DND-41 (cell line): Measurements from ENCODE around the gene CYB5B.
A peak's percentile ranks its signal among the peaks of the same experiment; 100 is the strongest.

Experiments
- ATAC-seq: fragments of 200-7000 bp; cut with Tn5 transposase; 3 replicates; pipeline ENCODE4 v1.9.1; 2021; ENCODE audit warnings: low read depth; ENCODE audit not compliant: insufficient read depth
- DNase-seq: peaks from one replicate; pipeline ENCODE4 v3.0.0-alpha.2; 2020
- H2AFZ ChIP-seq: 2 replicates; pipeline ENCODE4 v1.6.0; 2012; ENCODE audit warnings: low read depth, low read length
- H3K27ac ChIP-seq: 2 replicates; pipeline ENCODE4 v1.5.1; 2012; ENCODE audit warnings: low read length, inconsistent platforms
- H3K27me3 ChIP-seq: fragments of 200-600 bp; sonication (generic); 2 replicates; pipeline ENCODE4 v1.6.0; 2012; ENCODE audit warnings: low read length, mild to moderate bottlenecking, inconsistent platforms; ENCODE audit not compliant: insufficient read depth, poor library complexity
- H3K36me3 ChIP-seq: 2 replicates; pipeline ENCODE4 v1.5.1; 2012; ENCODE audit warnings: low read length, inconsistent platforms; ENCODE audit not compliant: insufficient read depth
- H3K4me1 ChIP-seq: 2 replicates; pipeline ENCODE4 v1.5.1; 2012; ENCODE audit warnings: mild to moderate bottlenecking, low read length; ENCODE audit not compliant: insufficient read depth
- H3K4me2 ChIP-seq: 2 replicates; pipeline ENCODE4 v1.6.0; 2012; ENCODE audit warnings: mild to moderate bottlenecking, moderate library complexity, low read length, inconsistent platforms; ENCODE audit not compliant: insufficient read depth
- H3K4me3 ChIP-seq, 2 experiments: fragments of 200-600 bp in 1 of 2; shearing (Covaris generic) in 1 of 2; 2 replicates each; pipeline ENCODE4 v1.5.1; 2012 to 2016; ENCODE audit warnings: inconsistent platforms in 2 of 2, low read length in 2 of 2, mild to moderate bottlenecking in 2 of 2, low read depth in 1 of 2, moderate library complexity in 1 of 2
- H3K79me2 ChIP-seq: 2 replicates; pipeline ENCODE4 v1.6.0; 2012; ENCODE audit warnings: low read length, inconsistent platforms; ENCODE audit not compliant: insufficient read depth
- H3K9ac ChIP-seq: 2 replicates; pipeline ENCODE4 v1.6.0; 2012; ENCODE audit warnings: low read depth, mild to moderate bottlenecking, inconsistent platforms, low read length, moderate library complexity
- H3K9me3 ChIP-seq: 2 replicates; pipeline ENCODE4 v1.5.1; 2012; ENCODE audit warnings: low read length, moderate library complexity, mild to moderate bottlenecking, inconsistent platforms; ENCODE audit not compliant: insufficient read depth, severe bottlenecking
- H4K20me1 ChIP-seq: 2 replicates; pipeline ENCODE4 v1.6.0; 2012; ENCODE audit warnings: low read length; ENCODE audit not compliant: insufficient read depth
- CTCF ChIP-seq: IDR thresholded peaks from 2 replicates; pipeline ENCODE4 v1.5.1; 2012; ENCODE audit warnings: borderline replicate concordance, low read length, moderate library complexity, mild to moderate bottlenecking; ENCODE audit not compliant: poor library complexity, severe bottlenecking; ENCODE audit errors: extremely low read depth
- EZH2 ChIP-seq: IDR thresholded peaks from 3 replicates; pipeline ENCODE4 v1.6.1; 2012; ENCODE audit warnings: borderline replicate concordance, low read depth, mild to moderate bottlenecking, moderate library complexity, low read length, inconsistent platforms; ENCODE audit not compliant: severe bottlenecking

The CYB5B gene

GRCh38 chr16:69424053-69424934, at the start of gene CYB5B:
TSS of gene CYB5B (plus strand) at chr16:69424619. CDS start at chr16:69424684, 65 bp downstream.
- Histone ChIP-seq H3K27ac (peak within 1 kb of the TSS; percentile 87), H3K36me3 (peaks cover 26% of the 10 kb centered on the region), H3K79me2 (peaks cover 48% of the 10 kb centered on the region), H3K4me1 (peaks cover 29% of the 10 kb centered on the region), H3K4me3 (peak within 1 kb of the TSS; percentile 61 to 64), H3K27me3 (no peaks in the 10 kb centered on the region), H4K20me1 (no peaks in the 10 kb centered on the region), H2AFZ (peak within 1 kb of the TSS; percentile 93), H3K9me3 (no peaks in the 10 kb centered on the region), H3K4me2 (peak within 1 kb of the TSS; percentile 79), H3K9ac (peak within 1 kb of the TSS; percentile 71)
- TF ChIP-seq CTCF = no peak
- no peak for TF ChIP-seq EZH2
- peak; percentile 96 for ATAC-seq
- peak; percentile 98 for DNase-seq

GRCh38 chr16:69376393-69377059, 47.9 kb upstream of the CYB5B start:
- Histone ChIP-seq H2AFZ (no peak overlapping the region), H3K36me3 (peaks cover 82% of the 10 kb centered on the region), H3K27ac (no peak overlapping the region), H3K4me1 (no peaks in the 10 kb centered on the region), H3K4me3 (no peak overlapping the region), H3K27me3 (no peaks in the 10 kb centered on the region), H3K9me3 (no peaks in the 10 kb centered on the region), H4K20me1 (0 out of 2 replicates have a peak, but pooled peaks cover 4% of the 10 kb centered on the region), H3K79me2 (peaks cover 50% of the 10 kb centered on the region), H3K9ac (no peak overlapping the region), H3K4me2 (no peak overlapping the region)
- TF ChIP-seq EZH2 (no peak), CTCF (no peak)
- DNase-seq = no peak
- ATAC-seq = no peak

- H3K4me3 ChIP-seq = no peak overlapping the region
- H3K27ac ChIP-seq = no peak overlapping the region
- no peak overlapping the region for H3K4me2 ChIP-seq
- no peak for ATAC-seq
- peaks cover 61% of the 10 kb centered on the region for H3K79me2 ChIP-seq
- TF ChIP-seq CTCF = no peak
- TF ChIP-seq EZH2 = no peak
- no peaks in the 10 kb centered on the region for H3K9me3 ChIP-seq
- H3K4me1 ChIP-seq = peaks cover 13% of the 10 kb centered on the region
- H3K27me3 ChIP-seq = no peaks in the 10 kb centered on the region
- DNase-seq = no peak
- no peak overlapping the region for H3K9ac ChIP-seq
- no peaks in the 10 kb centered on the region for H4K20me1 ChIP-seq
- no peak overlapping the region for H2AFZ ChIP-seq
- peaks cover 83% of the 10 kb centered on the region for H3K36me3 ChIP-seq
These were observed 46.4 kb upstream of the CYB5B start for GRCh38 chr16:69378036-69378435.
